HG03460 (cell line): ENCODE results near the gene PRAME.
"Not testable (repeated sequence)": the region's sequence is repeated elsewhere in the genome, so short reads cannot be mapped to it uniquely, and the experiment has no call there.

Experiments
- ATAC-seq: cut with Tn5 transposase; IDR thresholded peaks from one replicate; pipeline ENCODE4 v1.9.1; 2021; ENCODE audit not compliant: unreplicated experiment

The PRAME gene

GRCh38 chr22:22558972-22559603 lies at the start of gene PRAME:
PRAME (minus strand) TSS chr22:22559265; CDS start chr22:22556832, 2,433 bp downstream.
- ATAC-seq: peak; percentile 61

DNA sequence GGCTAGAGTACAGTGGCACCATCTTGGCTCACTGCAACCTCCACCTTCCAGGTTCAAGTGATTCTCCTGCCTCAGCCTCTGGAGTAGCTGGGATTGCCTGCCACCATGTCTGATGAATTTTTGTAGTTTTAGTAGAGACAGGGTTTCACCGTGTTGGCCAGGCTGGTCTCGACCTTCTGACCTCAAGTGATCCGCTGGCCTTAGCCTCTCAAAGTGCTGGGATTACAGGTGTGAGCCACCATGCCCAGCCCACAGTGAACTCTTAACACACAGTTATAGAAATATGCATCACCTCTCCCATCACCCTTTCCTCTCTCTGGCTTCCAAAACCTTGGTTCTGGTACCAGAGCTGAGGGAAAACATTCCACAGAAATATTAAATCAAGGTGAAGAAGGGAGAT lies 49.0 kb upstream of the PRAME start:
- not testable (repeated sequence) for ATAC-seq

GRCh38 chr22:22605074-22605404 lies 46.0 kb upstream of the PRAME start:
- peak; percentile 50 for ATAC-seq

DNA sequence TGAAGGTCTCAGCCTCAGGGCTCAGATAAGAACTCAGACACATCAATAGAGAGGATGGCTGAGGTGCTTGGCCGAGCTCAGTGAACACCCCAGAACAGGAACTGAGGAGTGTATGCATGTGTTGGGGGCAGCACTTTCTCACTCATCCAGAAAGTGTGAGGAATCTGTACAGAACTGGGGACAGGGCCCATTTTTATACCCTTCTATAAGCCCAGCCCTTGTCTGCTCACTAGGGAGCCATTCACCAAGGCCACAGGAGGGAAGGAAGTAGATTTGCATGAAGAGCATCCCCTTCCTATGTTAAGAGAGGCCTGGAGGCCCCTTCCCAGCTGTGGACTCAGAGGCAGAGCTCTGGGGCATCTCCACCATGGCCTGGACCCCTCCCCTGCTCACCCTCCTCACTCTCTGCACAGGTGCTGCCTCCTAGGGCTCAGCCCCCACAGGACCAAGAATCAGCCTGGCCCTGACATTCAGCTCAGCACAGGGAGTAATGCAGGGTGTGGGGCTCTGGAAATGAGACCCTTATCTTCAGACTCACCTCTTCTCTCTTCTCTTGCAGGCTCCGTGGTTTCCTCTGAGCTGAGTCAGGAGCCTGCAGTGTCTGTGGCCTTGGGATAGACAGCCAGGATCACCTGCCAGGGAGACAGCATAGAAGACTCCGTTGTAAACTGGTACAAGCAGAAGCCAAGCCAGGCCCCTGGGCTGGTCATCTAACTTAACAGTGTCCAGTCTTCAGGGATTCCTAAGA lies 45.4 kb upstream of the PRAME start:
- peak; percentile 32 for ATAC-seq

GRCh38 chr22:22603470-22603947 lies 44.4 kb upstream of the PRAME start:
- no peak for ATAC-seq

- ATAC-seq: no peak
Observed at GRCh38 chr22:22600531-22601261, 41.6 kb upstream of the PRAME start.

DNA sequence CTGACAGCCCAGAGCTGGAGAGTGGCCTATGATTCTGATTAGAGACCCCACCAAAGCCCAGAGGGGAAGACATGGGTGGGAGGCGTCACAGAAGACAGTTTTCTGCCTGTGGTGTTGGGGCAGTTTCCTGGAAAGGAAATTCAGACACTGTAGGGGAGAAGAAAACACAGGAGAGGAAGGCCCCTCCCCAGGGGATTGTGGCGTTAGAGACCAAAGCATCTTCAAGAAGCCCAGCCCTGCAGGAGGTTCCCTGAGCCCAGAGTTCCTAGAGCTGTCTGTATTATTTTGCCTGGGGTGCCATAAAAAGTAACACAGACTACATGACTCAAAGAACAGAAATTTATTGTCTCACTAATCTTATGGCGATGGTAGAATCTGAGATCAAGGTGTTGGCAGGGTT lies 40.2 kb upstream of the PRAME start:
- no peak for ATAC-seq

DNA sequence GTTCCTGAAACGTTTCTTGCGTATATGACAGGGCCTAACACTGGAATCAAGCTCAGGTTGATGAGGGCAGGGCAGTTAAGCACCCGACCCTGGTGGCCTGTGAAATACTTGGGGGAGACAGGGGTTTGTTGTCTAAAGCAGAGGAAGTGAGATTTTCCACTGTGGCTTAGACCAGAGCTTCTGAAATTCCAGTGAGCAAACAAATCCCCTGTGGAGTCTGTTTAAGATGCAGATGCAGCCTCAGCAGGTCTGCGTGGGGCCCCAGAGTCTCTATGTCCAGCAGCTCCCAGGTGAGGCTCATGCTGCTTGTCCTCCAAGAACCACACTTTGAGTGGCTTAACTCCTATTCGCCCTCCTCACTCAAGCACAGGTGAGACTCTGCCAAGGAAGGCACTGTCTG lies 39.1 kb upstream of the PRAME start:
- no peak for ATAC-seq

DNA sequence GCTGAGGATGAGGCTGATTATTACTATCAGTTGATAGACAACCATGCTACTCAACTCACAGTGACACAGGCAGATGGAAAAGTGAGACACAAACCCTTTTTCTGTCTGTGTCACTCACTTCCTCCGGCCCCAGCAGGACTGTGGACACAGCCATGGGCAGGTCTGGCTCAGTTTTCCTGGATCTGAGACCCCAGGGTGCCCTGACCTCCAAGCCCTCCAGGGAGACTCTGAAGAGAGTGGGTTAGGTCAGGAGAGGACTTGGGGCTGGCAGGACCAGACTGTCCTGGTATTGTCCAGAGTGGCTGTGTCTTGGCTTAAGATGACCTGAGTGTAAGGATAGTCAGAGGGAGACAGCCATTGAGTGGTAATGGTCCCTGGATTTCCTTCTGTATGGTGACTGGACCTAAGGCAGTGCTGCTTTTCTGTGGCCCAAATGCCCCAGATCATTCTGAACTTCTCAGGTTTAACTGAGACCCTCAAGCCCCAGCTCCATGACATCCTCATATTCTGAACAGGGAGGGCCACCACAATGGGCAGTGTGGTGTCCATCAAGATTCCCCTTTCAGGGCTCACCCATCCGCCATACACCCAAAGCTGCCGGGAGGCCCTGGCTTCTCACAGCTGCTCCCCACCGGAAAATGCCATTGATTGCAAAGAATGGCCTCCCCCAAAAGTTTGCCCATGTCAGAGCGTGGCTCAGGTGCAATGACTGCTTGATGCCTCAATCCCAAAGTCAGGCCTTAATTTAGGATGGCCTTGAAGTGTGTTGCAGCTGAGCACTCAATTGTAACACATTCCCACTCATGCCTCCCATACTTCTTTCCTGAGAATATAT lies 36.2 kb upstream of the PRAME start:
- no peak for ATAC-seq

DNA sequence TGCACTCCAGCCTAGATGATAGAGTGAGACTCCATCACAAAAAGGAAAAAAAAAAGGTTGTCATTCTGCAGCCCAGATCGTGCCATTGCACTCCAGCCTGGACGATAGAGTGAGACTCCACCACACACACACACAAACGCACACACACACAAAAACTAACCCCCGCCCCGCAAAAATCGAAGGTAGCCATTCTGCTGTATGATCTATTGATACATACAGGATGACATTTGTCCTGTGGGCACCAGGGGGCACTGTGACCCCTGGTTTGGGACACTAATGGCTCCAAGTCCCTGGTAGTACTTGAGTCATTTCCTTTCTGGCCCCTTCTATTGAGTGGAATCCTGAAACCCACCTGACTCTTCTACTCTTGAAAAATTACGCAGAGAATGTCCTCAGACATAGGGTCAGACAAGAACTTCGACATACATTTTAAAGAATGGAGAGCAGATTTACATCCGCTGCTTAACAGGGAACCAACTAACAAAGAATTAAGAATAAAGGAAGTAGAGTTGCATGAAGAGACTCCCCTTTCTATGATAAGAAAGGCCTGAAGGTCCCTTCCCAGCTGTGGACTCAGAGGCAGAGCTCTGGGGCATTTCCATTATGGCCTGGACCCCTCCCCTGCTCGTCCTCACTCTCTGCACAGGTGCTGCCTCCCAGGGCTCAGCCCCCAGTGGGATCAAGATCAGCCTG lies 35.0 kb upstream of the PRAME start:
- ATAC-seq: no peak

DNA sequence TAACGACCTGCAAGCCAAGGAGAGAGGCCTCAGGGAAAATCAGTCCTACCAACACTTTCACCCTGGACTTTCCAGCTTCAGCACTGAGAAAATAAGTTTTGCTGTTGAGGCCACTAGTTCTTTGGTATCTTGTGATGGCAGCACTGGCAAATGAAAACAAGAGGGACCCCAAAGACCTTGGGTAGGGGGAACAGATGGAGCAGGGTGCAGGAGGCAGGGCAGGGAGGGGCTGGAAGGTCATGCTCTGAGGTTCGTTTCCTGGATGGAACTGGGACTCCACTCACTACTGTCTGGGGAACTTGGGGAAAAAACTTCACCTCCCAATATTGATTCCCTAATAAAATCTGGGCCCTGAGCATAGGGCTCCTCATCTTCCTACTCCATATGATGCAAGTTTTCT lies 34.2 kb upstream of the PRAME start:
- no peak for ATAC-seq

DNA sequence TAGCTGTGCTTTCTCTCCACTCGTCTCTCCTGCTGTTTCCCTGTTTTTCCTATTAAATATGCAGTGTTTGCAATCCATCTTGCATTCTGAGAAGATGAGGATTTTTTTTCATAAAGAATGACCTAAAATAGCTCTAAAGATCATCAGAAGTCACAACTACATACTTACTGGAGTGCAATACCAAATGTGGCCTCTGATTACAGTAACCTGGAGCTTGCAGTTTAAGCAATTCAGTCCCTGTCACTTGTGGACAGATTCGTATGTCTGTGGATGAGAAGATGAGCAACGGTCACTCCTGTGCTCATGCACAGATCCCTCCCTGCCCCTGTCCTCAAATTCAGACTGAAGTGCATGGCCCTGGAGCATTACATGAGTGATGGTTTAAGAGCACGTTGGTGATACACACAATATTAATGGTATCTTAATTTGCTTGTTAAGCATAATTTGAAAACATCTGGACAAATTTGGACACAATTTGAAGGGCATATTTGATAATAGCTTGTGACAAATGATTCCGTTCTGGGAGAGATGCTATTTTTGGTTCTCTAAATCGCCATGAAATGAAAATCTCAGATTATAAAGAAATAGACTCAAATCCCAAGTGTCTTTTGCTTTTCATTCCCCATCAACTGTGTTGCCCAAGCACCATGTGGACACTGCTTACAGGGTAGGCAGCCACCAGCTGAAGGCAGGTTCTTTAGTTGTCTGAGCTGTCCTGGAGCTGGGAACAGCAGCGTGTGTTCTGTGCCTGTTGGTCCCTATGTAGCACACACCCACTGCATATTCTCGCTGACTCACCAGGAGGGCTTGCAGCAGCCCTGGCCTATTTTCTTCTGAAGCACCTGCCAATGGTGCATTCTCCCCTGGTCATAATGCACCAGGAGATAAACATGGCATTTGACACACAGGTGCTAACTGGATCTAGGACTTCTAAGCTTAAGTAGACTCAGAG lies 32.6 kb upstream of the PRAME start:
- ATAC-seq: no peak

- no peak for ATAC-seq
Observed at GRCh38 chr22:22590136-22590891, 31.2 kb upstream of the PRAME start.

GRCh38 chr22:22588485-22589164 lies 29.6 kb upstream of the PRAME start:
- no peak for ATAC-seq

DNA sequence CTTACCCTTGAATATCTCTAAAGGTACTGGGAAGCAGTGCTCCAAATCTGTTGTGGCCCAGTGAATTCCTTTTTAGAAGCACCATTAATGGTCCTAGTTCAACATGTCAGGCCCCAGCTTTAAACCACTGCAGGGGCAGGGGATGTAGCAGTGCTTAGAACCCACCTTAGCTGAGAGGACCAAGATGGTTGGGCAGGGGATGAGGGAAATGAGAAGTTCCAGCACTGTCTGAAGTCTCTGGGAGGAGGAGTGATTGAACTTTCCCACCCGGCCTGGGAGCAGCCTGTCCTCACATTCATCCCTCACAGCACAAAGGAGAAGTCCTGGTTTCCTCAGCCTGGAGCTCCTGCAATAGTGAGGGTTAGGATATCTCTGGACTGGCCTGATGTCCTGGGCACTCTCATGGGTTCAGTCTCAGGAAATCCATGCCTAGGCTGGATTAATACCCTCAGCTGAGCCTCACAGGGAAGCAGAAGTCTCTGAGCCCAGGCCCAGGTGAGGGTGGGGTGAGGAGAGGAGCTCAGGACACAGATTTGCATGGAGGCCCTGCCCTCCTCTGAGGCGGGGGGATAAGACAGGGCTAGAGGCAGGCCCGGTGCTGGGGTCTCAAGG lies 28.6 kb upstream of the PRAME start:
- ATAC-seq: no peak

GRCh38 chr22:22584722-22585121 lies 25.7 kb upstream of the PRAME start:
- ATAC-seq: no peak

DNA sequence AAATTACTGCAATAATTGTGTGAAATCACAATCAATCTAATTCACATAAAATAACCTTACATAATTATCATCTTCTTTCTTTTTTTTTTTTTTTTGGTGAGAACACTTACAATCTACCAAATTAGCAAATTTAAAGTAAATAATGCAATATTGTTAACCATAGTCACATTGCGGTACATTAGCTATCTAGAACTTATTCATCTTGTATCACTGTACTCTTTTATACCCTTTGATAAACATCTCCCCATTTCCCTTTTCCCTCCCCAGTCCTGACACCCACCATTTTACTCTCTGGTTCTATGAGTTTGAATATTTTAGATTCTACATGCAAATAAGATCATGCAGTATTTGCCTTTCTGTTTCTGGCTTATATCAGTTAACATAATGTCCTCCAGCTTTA lies 24.0 kb upstream of the PRAME start:
- no peak for ATAC-seq

GRCh38 chr22:22581524-22581923 lies 22.5 kb upstream of the PRAME start:
- ATAC-seq: not testable (repeated sequence)
